Measurements from ENCODE around the gene GBA3.

GRCh38 chr4:22802876-22803275, 110.1 kb downstream of the GBA3 start:
- TF ChIP-seq POLR2A (IDR thresholded peaks at IDR 0.05) (no peak), CTCF (IDR thresholded peaks at IDR 0.05) (no peak)
